ENCODE data around the gene SMAD6. TPM values are rescaled to one million over a fixed set of nuclear protein-coding genes. Genes with fewer than 3 reads are reported as not detected.

SMAD6 gene
- total and polyA plus RNA-seq, 11 donors: 10.4 to 65.9 (median 20.6) TPM

DNA sequence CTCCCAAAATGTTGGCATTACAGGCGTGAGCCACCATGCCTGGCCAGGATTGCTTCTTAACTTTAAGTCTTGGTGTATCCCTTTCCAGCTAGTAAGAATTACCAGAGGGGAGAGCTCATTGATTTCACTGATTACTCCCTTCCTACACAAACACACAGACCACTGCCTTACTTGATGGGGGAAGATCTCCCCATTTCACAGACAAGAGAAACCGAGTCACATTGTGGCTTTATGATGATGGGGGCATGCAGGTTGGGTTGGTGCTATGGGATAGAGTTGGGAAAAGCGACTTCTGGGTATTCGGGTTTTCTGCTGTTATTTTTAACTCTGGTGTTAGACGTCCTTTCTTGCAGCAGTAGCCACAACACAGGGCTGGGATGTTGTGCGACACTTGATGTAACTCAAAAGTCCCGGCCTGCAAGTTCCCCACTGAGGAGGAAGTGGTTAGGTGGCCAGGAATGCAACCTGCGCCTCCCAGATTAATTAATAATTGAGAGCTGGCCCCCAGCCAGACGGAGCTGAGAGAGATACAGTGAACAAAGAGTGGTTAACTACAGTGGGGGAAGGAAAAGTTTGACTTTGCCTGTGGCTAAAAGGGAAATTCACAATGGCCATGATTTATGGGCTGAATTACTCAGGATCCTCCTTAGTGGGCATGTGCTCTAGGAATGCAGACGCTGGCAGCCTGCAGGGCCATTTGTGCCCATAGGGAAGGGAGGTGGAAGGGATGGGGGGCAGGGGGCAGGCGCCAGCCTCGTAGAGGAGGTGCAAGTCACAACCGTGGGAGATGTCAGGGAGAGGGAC is 63.6 kb downstream of the SMAD6 start:
- TF ChIP-seq, protein P1, sequence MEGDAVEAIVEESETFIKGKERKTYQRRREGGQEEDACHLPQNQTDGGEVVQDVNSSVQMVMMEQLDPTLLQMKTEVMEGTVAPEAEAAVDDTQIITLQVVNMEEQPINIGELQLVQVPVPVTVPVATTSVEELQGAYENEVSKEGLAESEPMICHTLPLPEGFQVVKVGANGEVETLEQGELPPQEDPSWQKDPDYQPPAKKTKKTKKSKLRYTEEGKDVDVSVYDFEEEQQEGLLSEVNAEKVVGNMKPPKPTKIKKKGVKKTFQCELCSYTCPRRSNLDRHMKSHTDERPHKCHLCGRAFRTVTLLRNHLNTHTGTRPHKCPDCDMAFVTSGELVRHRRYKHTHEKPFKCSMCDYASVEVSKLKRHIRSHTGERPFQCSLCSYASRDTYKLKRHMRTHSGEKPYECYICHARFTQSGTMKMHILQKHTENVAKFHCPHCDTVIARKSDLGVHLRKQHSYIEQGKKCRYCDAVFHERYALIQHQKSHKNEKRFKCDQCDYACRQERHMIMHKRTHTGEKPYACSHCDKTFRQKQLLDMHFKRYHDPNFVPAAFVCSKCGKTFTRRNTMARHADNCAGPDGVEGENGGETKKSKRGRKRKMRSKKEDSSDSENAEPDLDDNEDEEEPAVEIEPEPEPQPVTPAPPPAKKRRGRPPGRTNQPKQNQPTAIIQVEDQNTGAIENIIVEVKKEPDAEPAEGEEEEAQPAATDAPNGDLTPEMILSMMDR (IDR thresholded peaks at IDR 0.05): no peak
- no peak for TF ChIP-seq POLR2A (IDR thresholded peaks at IDR 0.05)
- WGBS, 4 donors: 34 to 38% (median 36%) methylated on average over 10 to 13 of the region's 13 CpGs
- intact Hi-C loops (cut with DNase I): loop anchor here in 1 of 10 donors (2.0 kb wide), 1 partner anchor 63 kb away; the partner anchor contains the start of gene SMAD6
- peak in 3 of 5 donors; percentile 43 to 56 (median 45) for DNase-seq
- Histone ChIP-seq H3K36me3 (no peaks in the 10 kb centered on the region), H3K9me3 (no peaks in the 10 kb centered on the region), H3K4me1 (peaks cover 13 to 79% (median 63%) of the 10 kb centered on the region in 12 donors), H3K27ac (peak overlapping the region in 8 of 12 donors; percentile 16 to 94 (median 50)), H3K4me3 (no peak overlapping the region), H3K27me3 (peaks cover 0 to 5% (median 0%) of the 10 kb centered on the region in 9 donors)
- ATAC-seq: no peak

DNA sequence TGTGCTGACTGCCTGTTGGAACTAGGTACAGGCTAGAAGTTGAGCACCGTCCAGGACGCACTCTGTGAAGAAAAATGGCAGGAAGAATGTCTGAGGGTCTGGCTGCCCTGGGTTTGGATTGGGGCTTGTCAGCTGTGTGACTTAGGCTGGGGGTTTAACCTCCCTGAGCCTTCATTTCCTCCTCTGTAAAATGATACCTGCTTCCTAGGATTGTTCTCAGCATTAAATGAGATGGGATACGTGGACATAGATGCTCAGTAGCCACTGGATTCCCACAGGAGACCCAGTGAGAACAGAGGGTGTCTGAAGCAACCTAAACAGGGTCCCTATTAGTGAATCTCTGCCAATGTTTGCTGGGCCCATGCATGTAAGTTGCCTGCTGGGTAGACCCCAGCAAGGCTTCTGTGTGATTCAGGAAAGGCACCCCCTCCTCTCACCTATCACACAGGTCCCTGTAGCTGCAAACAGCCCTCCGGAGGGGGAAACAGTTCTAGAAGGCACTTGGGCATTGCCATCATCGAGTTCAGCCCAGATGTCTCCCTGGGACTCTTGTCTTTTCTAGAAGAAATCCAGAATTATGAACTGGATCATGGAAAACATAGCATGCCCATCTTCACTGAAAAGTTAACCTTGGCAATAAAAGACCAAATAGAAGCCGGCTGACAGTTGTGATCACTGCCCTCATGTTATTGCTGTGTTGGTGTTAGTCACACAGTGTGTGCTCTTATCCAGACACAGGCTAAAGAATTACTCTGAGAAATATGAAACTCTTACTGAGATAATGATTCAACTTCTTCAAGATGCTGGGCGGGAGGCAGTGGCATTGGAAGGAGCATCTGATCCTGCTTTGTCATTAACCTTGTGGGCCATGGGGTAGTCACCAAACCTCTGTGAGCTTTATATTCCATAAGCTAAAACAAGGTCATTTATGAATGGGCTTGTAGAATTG is 64.5 kb downstream of the SMAD6 start:
- no peaks in the 10 kb centered on the region for H3K36me3 ChIP-seq
- no peak overlapping the region for H3K4me3 ChIP-seq
- no peak for TF ChIP-seq POLR2A (IDR thresholded peaks at IDR 0.05)
- TF ChIP-seq, protein P1 (IDR thresholded peaks at IDR 0.05): no peak
- no peaks in the 10 kb centered on the region for H3K9me3 ChIP-seq
- H3K27me3 ChIP-seq: peaks cover 0 to 5% (median 0%) of the 10 kb centered on the region in 9 donors
- 71 to 75% (median 72%) methylated on average over 7 of the region's 7 CpGs for WGBS, 4 donors
- H3K4me1 ChIP-seq: peaks cover 13 to 77% (median 57%) of the 10 kb centered on the region in 12 donors
- DNase-seq (no peak), ATAC-seq (no peak)
- intact Hi-C loops (cut with DNase I): no loop called here
- H3K27ac ChIP-seq: peak overlapping the region in 8 of 12 donors; percentile 11 to 94 (median 32)

DNA sequence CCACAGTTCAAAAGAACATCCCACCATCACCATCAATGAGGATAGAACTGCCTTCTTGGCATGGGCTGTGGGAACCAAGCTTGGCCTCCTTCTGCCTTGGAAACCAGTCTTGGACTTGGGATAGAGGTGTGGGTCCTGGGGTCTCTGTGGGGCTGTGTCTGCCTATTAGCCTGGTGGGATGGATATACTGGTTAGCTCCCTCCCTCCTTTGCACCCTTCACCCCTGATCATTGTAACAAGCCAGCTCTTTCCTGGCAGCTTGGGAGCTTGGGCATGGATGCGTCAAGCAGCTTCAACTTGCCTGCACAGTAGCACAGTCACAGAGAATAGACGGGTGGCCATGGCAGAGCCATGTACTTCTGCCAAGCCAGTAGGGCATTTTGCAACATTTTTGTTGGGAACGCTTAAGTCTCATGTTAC is 65.2 kb downstream of the SMAD6 start:
- TF ChIP-seq, protein P1 (IDR thresholded peaks at IDR 0.05): no peak
- no peak for TF ChIP-seq POLR2A (IDR thresholded peaks at IDR 0.05)
- Histone ChIP-seq H3K9me3 (no peaks in the 10 kb centered on the region), H3K4me1 (peaks cover 13 to 77% (median 53%) of the 10 kb centered on the region in 12 donors), H3K36me3 (no peaks in the 10 kb centered on the region), H3K4me3 (no peak overlapping the region), H3K27ac (peak overlapping the region in 1 of 12 donors; percentile 17), H3K27me3 (peaks cover 0 to 5% (median 0%) of the 10 kb centered on the region in 9 donors)
- WGBS, 4 donors: 90 to 94% (median 93%) methylated on average over 3 of the region's 3 CpGs
- DNase-seq (no peak), ATAC-seq (no peak)
- intact Hi-C loops (cut with DNase I): no loop called here

Data from heart left ventricle (tissue), 16 donors.